Spleen (tissue), 11 donors: ENCODE results near the gene ISOC2. TPM values are rescaled to one million over a fixed set of nuclear protein-coding genes. Genes with fewer than 3 reads are reported as not detected.
"Not testable (repeated sequence)": the region's sequence is repeated elsewhere in the genome, so short reads cannot be mapped to it uniquely, and the experiment has no call there.

Experiments used
- DNase-seq: peaks from one replicate; pipeline ENCODE4 v3.0.0-alpha.2; 2020
- H3K27ac ChIP-seq, 8 donors: fragments of 200-600 bp; sonication (generic) in 7 of 8; 1 replicate in 4 of 8; 2 replicates in 4 of 8; pipeline versions ENCODE4 v1.5.0 to v1.8.0; 2016 to 2021; ENCODE audit warnings: inconsistent platforms in 4 of 8, mild to moderate bottlenecking in 4 of 8, moderate library complexity in 1 of 8
- H3K27me3 ChIP-seq, 7 donors: fragments of 200-600 bp; sonication (generic) in 6 of 7; replicated peaks in 1 of 7; 1 replicate in 4 of 7; 2 replicates in 3 of 7; pipeline versions ENCODE4 v1.5.0 to v1.8.0; 2016 to 2021; ENCODE audit warnings: inconsistent platforms in 3 of 7, mild to moderate bottlenecking in 1 of 7
- H3K36me3 ChIP-seq, 6 donors: fragments of 200-600 bp; sonication (generic) in 5 of 6; 1 replicate in 4 of 6; 2 replicates in 2 of 6; pipeline versions ENCODE4 v1.5.0 to v1.8.0; 2016 to 2021; ENCODE audit warnings: inconsistent platforms in 2 of 6
- H3K4me1 ChIP-seq, 6 donors: fragments of 200-600 bp; sonication (generic) in 5 of 6; 1 replicate in 3 of 6; 2 replicates in 3 of 6; pipeline versions ENCODE4 v1.5.0 to v1.8.0; 2016 to 2021; ENCODE audit warnings: inconsistent platforms in 3 of 6
- H3K4me3 ChIP-seq, 8 donors: fragments of 200-600 bp; sonication (generic) in 7 of 8; 1 replicate in 4 of 8; 2 replicates in 4 of 8; pipeline versions ENCODE4 v1.5.0 to v1.8.0; 2016 to 2021; ENCODE audit warnings: inconsistent platforms in 4 of 8, mild to moderate bottlenecking in 4 of 8, moderate library complexity in 2 of 8
- H3K9me3 ChIP-seq, 8 donors: fragments of 200-600 bp; sonication (generic) in 7 of 8; 1 replicate in 4 of 8; 2 replicates in 4 of 8; pipeline versions ENCODE4 v1.5.0 to v1.8.0; 2016 to 2021; ENCODE audit warnings: inconsistent platforms in 4 of 8
- CTCF ChIP-seq, 11 experiments: fragments of 200-600 bp in 7 of 11; fragments of 450-650 bp in 4 of 11; sonication (generic) in 4 of 11; IDR thresholded peaks in 8 of 11; conservative IDR thresholded peaks in 3 of 11; 1 replicate in 7 of 11; 2 replicates in 4 of 11; pipeline versions ENCODE4 v1.4.0 to v1.8.0; 2016 to 2021; ENCODE audit warnings: antibody characterized with exemption in 11 of 11, inconsistent platforms in 4 of 11, mild to moderate bottlenecking in 1 of 11
- POLR2A ChIP-seq, 3 donors: fragments of 450-650 bp; IDR thresholded peaks; one replicate each; pipeline ENCODE4 v1.5.1; 2017; ENCODE audit warnings: antibody characterized with exemption in 3 of 3, mild to moderate bottlenecking in 1 of 3
- POLR2AphosphoS5 ChIP-seq, 3 donors: sonication (generic); formaldehyde crosslinking; IDR thresholded peaks; one replicate each; pipeline ENCODE4 v1.5.1; 2017; ENCODE audit warnings: antibody characterized with exemption in 3 of 3
- WGBS, 5 donors: extraction: QIAGEN DNeasy Blood & Tissue Kit in 3 of 5; methylation state at CpG; one replicate each; pipeline versions ENCODE4 v1.1.5 to v1.1.7; 2013 to 2018; 5-methylcytosine and 5-hydroxymethylcytosine counted together
- intact Hi-C: fragments of 100-400 bp; cut with DNase I; formaldehyde crosslinking; loops from one replicate; pipeline ENCODE4 v1.15.0; 2023; ENCODE audit warnings: low total_unique reads
- polyA plus RNA-seq, 3 donors: library from polyadenylated mRNA; stranded (reverse); fragments of 200-250 nt; gene quantifications; one replicate each; pipeline ENCODE4 v1.2.1, GENCODE V29; 2013
- total RNA-seq, 7 donors: library from RNA; depleted of rRNA in 3 of 7; stranded (reverse); fragments of >200 nt in 3 of 7; fragmentation: NEBNext Ultra II Directional in 4 of 7; extraction: Animal tissue kit (Norgen Biotek cat#: 25700) in 4 of 7; gene quantifications; one replicate each; pipeline versions ENCODE4 v1.1.0 to v1.2.1, GENCODE V29; 2016 to 2021
- donor health status: healthy with polysubstance abuse.
- donor health status: DM: no; HTN: no; CAD: no; lungs with moderate emphysema.
- donor health status: DM: no; HTN: no; CAD: no.
- donor health status: Bipolar disorder and iron deficiency.
- donor health status: healthy.
- donor health status: DM: no; HTN: no; CAD: no.
- donor health status: DM: yes; HTN: yes; CAD: no.

The ISOC2 gene
- total and polyA plus RNA-seq, 10 donors: 38.6 to 98.7 (median 55.3) TPM

DNA sequence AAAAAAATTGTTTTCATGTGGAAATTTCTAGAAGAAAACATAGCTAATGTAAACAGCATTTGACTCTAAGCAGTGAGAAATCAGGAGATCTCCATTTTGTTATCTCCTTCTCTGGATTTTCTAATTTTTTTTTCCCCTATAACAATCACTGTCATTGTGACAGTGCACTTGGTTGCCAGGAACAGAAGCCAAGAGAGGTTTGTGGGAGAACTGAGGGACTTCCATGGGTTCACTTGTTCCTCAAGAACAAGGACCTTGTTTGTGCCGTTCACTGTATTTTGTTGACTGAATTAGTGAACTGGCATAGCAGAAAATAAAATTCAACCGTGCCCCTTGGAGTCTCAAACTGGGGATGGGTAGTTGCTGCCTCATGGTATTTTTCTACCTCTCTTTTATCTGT, 35.4 kb downstream of the ISOC2 start:
- Histone ChIP-seq H3K36me3 (no peaks in the 10 kb centered on the region), H3K4me3 (no peak overlapping the region), H3K27me3 (peaks cover 0 to 65% (median 14%) of the 10 kb centered on the region in 7 donors), H3K27ac (no peak overlapping the region), H3K4me1 (peaks cover 0 to 8% (median 0%) of the 10 kb centered on the region in 6 donors), H3K9me3 (no peaks in the 10 kb centered on the region)
- intact Hi-C loops: no loop called here
- DNase-seq: no peak
- WGBS, 5 donors: 69 to 87% (median 74%) methylated on average over 2 of the region's 2 CpGs
- TF ChIP-seq POLR2A (IDR thresholded peaks at IDR 0.05): no peak
- no peak for TF ChIP-seq CTCF (IDR thresholded peaks at IDR 0.05 in 8 of 11, conservative IDR thresholded peaks at IDR 0.05 in 3 of 11)
- no peak for TF ChIP-seq POLR2AphosphoS5 (IDR thresholded peaks at IDR 0.05)

GRCh38 chr19:55424518-55424917, 36.9 kb downstream of the ISOC2 start:
- no peak for DNase-seq
- Histone ChIP-seq H3K4me1 (peaks cover 0 to 12% (median 0%) of the 10 kb centered on the region in 6 donors), H3K27ac (no peak overlapping the region), H3K27me3 (peaks cover 0 to 53% (median 10%) of the 10 kb centered on the region in 7 donors), H3K9me3 (no peaks in the 10 kb centered on the region), H3K36me3 (no peaks in the 10 kb centered on the region), H3K4me3 (no peak overlapping the region)
- 83 to 100% (median 89%) methylated on average over 3 of the region's 3 CpGs for WGBS, 5 donors
- TF ChIP-seq CTCF (IDR thresholded peaks at IDR 0.05 in 8 of 11, conservative IDR thresholded peaks at IDR 0.05 in 3 of 11): no peak
- intact Hi-C loops: no loop called here

- Histone ChIP-seq H3K36me3 (no peaks in the 10 kb centered on the region), H3K4me1 (peaks cover 0 to 12% (median 0%) of the 10 kb centered on the region in 6 donors), H3K9me3 (no peaks in the 10 kb centered on the region), H3K27ac (no peak overlapping the region), H3K27me3 (peaks cover 0 to 53% (median 1%) of the 10 kb centered on the region in 7 donors), H3K4me3 (no peak overlapping the region)
- 80 to 89% (median 85%) methylated on average over 13 of the region's 13 CpGs for WGBS, 5 donors
- no peak for TF ChIP-seq POLR2AphosphoS5 (IDR thresholded peaks at IDR 0.05)
- no peak for TF ChIP-seq CTCF (IDR thresholded peaks at IDR 0.05 in 8 of 11, conservative IDR thresholded peaks at IDR 0.05 in 3 of 11)
- TF ChIP-seq POLR2A (IDR thresholded peaks at IDR 0.05): no peak
- DNase-seq: no peak
- intact Hi-C loops: no loop called here
Observed at GRCh38 chr19:55423225-55424005, 38.0 kb downstream of the ISOC2 start.

DNA sequence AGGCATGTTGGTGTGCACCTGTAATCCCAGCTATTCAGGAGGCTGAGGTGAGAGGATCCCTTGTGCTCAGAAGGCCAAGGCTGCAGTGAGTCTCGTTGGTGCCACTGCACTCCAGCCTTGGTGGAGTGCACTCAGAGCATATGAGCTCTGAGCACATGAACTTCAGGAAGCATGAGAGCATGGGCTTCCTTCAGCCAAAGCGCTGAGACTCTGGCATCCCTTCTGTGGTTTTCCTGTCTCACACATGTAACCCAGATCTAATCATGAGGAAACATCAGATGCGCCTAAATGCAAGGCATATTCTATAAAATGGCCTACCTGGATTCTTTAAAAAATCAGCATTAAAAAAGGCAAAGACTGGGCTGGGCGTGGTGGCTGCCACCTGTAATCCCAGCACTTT, 40.2 kb downstream of the ISOC2 start:
- 9 to 37% (median 18%) methylated on average over 3 to 4 of the region's 4 CpGs for WGBS, 5 donors
- H3K36me3 ChIP-seq, H3K27ac ChIP-seq, H3K4me3 ChIP-seq, intact Hi-C loops, DNase-seq, H3K9me3 ChIP-seq: not testable (repeated sequence)
- H3K4me1 ChIP-seq: peaks cover 0 to 17% (median 0%) of the 10 kb centered on the region in 6 donors
- peaks cover 0 to 45% (median 0%) of the 10 kb centered on the region in 7 donors for H3K27me3 ChIP-seq
